ENCODE results near the gene HMHB1. TPM values are rescaled to one million over a fixed set of nuclear protein-coding genes. Genes with fewer than 3 reads are reported as not detected.

HMHB1 gene
- total RNA-seq: not detected
- not detected for polyA plus RNA-seq
- long read RNA-seq, donor 1: 0 reads
- long read RNA-seq, donor 2: 0 reads
- long read RNA-seq, donor 3: 0 reads
- long read RNA-seq, donor 4: 0 reads

DNA sequence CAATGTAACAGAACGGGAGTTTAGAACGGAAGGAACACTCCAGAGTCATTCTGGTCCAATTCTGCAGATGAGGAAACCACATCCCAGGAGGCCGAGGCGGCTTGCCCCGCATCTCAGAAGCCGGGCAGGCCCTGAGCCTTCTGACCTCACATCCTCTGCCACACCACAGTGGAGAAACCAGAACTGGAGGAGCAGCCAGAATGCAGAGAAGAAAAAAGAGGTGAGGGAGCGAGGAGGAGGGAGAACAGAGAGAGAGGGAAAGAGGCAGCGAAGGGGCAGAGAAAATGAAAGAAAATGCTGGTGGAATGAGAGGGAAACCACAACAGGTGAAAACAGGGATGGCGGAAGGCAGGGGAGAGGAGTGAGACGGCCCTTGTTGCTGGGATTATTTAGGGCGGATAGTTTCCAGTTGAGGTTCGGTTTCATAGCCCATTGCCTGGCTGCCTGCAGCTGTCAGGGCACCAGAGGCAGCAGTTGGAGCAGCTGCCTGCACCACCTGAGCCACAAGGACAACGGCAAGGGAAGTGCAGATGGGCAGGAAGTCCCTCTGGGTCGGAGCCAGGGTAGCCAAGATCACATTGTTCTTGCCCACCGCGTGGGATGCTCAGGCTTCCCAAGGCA is at the start of gene HMHB1:
Gene HMHB1, plus strand, starts transcription at position 77 of the 621 bp plus-strand sequence.
- Histone ChIP-seq H3K27ac (ENCODE audit: low read length) (no peak within 1 kb of the TSS), H3K9me3 (ENCODE audit: control insufficient read depth, low read length) (no peaks in the 10 kb centered on the region), H3K4me3 (ENCODE audit: low read length) (no peak within 1 kb of the TSS), H3K27me3 (ENCODE audit: control insufficient read depth, insufficient read depth) (no peaks in the 10 kb centered on the region), H3K4me1 (ENCODE audit: control insufficient read depth, insufficient read depth, low read length) (no peaks in the 10 kb centered on the region)
- intact Hi-C loops (cut with DNase I): no loop called here
- ATAC-seq: no peak
- 68% methylated on average over 16 of the region's 16 CpGs for WGBS
- DNase-seq: no peak

- Histone ChIP-seq H3K27ac (ENCODE audit: low read length) (no peak overlapping the region), H3K4me3 (ENCODE audit: low read length) (no peak overlapping the region), H3K4me1 (ENCODE audit: control insufficient read depth, insufficient read depth, low read length) (peaks cover 4% of the 10 kb centered on the region), H3K27me3 (ENCODE audit: control insufficient read depth, insufficient read depth) (no peaks in the 10 kb centered on the region), H3K9me3 (ENCODE audit: control insufficient read depth, low read length) (no peaks in the 10 kb centered on the region)
- DNase-seq (no peak), ATAC-seq (no peak)
- intact Hi-C loops (cut with DNase I): no loop called here
- 96% methylated on average over 5 of the region's 5 CpGs for WGBS
Observed at GRCh38 chr5:143762636-143763220, 49.2 kb upstream of the HMHB1 start.

DNA sequence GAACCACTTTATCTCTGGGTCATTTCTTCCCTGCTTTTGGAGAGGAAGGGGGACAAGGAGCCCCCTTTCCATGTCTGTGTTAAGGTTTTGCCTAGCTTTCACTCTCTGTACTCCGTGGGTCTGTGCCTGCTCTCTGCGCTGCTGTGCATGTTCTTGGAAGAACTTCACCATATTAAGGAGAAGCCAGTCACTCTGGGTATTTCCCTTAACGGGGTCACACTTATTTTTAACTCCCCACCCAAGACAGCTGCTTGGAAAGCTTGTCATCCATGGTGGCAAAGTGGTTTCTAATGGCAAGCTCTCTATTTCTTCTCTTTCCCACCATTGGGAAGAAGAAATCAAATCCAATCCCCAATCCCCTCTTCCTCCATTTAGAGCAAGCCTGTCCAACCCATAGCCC is 44.8 kb upstream of the HMHB1 start:
- intact Hi-C loops (cut with DNase I): no loop called here
- Histone ChIP-seq H3K4me3 (ENCODE audit: low read length) (no peak overlapping the region), H3K4me1 (ENCODE audit: control insufficient read depth, insufficient read depth, low read length) (no peaks in the 10 kb centered on the region), H3K27ac (ENCODE audit: low read length) (no peak overlapping the region), H3K9me3 (ENCODE audit: control insufficient read depth, low read length) (no peaks in the 10 kb centered on the region), H3K27me3 (ENCODE audit: control insufficient read depth, insufficient read depth) (no peaks in the 10 kb centered on the region)
- DNase-seq (no peak), ATAC-seq (no peak)
- WGBS: 90% methylated on average over 3 of the region's 3 CpGs

- DNase-seq: no peak
- Histone ChIP-seq H3K4me1 (ENCODE audit: control insufficient read depth, insufficient read depth, low read length) (no peaks in the 10 kb centered on the region), H3K9me3 (ENCODE audit: control insufficient read depth, low read length) (no peaks in the 10 kb centered on the region), H3K27me3 (ENCODE audit: control insufficient read depth, insufficient read depth) (no peaks in the 10 kb centered on the region), H3K27ac (ENCODE audit: low read length) (no peak overlapping the region), H3K4me3 (ENCODE audit: low read length) (no peak overlapping the region)
- WGBS: 76% methylated on average over 5 of the region's 5 CpGs
- intact Hi-C loops (cut with DNase I): no loop called here
- ATAC-seq: no peak
Observed at GRCh38 chr5:143769026-143769786, 42.8 kb upstream of the HMHB1 start.

DNA sequence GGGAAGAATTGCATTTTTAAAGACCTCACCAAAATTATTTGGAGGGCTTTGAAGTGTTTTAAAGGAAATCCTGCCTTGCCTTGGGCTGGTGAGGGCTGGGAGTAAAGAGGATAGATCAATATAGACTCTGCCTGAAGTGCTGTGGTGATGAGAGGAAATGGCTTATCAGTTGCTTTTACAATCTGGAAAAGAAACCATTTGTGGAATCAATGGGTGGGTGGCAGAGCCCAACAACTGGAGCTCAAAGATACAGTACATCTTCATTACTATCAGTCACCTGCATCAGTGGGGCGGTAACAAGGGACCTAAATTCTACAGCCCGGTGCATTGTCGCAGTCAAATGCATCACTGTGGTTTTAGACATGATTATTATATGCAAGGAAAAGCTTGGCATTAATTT is 41.5 kb upstream of the HMHB1 start:
- no peak overlapping the region for H3K27ac ChIP-seq (ENCODE audit: low read length)
- no peak for ATAC-seq
- no peaks in the 10 kb centered on the region for H3K9me3 ChIP-seq (ENCODE audit: control insufficient read depth, low read length)
- intact Hi-C loops (cut with DNase I): no loop called here
- no peak for DNase-seq
- H3K4me1 ChIP-seq (ENCODE audit: control insufficient read depth, insufficient read depth, low read length): no peaks in the 10 kb centered on the region
- no peaks in the 10 kb centered on the region for H3K27me3 ChIP-seq (ENCODE audit: control insufficient read depth, insufficient read depth)
- WGBS: 91% methylated on average over 3 of the region's 3 CpGs
- H3K4me3 ChIP-seq (ENCODE audit: low read length): no peak overlapping the region

DNA sequence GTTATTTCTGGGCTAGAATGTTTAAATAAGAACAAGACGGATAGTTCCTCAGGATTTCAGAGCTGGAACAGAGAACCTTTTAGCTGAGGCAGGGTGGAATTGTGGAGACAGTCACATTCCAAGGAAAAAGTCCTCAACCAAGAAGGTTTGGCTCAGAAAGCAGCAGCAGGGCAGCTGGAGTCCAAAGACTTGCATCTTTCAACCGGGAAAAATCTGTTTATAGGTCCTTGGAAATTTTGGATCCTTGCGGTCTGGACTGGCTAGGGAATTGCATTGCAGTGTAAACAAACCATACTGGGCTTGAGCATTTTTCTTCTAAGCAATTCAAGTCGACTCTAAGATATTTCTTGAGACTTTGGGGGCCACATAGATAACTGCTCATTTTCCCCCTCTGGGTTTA is 40.8 kb upstream of the HMHB1 start:
- no peak for ATAC-seq
- no peak for DNase-seq
- Histone ChIP-seq H3K4me1 (ENCODE audit: control insufficient read depth, insufficient read depth, low read length) (no peaks in the 10 kb centered on the region), H3K9me3 (ENCODE audit: control insufficient read depth, low read length) (no peaks in the 10 kb centered on the region), H3K27ac (ENCODE audit: low read length) (no peak overlapping the region), H3K27me3 (ENCODE audit: control insufficient read depth, insufficient read depth) (no peaks in the 10 kb centered on the region), H3K4me3 (ENCODE audit: low read length) (no peak overlapping the region)
- intact Hi-C loops (cut with DNase I): no loop called here
- WGBS: 47% methylated on average over 4 of the region's 4 CpGs

DNA sequence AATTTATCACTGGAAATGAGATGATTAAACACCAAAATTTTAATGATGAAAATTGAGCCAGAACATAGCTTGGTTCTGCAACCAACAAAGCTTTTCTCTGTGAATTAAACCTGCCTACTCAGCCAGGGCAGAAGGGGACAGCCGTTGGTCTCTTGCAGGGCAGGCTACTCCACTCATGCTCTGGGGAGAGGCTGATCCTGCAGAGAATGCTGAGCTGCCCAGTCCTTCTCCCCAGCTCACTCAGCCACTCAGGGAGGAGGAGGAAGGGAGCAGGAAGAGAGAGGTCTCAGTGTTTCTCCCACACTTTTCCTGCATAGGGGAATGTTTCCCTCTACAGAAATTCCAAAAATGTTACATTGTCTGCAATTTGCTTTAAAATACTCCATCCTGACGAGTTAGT is 40.4 kb upstream of the HMHB1 start:
- Histone ChIP-seq H3K27ac (ENCODE audit: low read length) (no peak overlapping the region), H3K27me3 (ENCODE audit: control insufficient read depth, insufficient read depth) (no peaks in the 10 kb centered on the region), H3K4me3 (ENCODE audit: low read length) (no peak overlapping the region), H3K9me3 (ENCODE audit: control insufficient read depth, low read length) (no peaks in the 10 kb centered on the region), H3K4me1 (ENCODE audit: control insufficient read depth, insufficient read depth, low read length) (no peaks in the 10 kb centered on the region)
- intact Hi-C loops (cut with DNase I): no loop called here
- DNase-seq (no peak), ATAC-seq (no peak)
- WGBS: 43% methylated on average over 2 of the region's 2 CpGs

GRCh38 chr5:143772621-143773020 is 39.3 kb upstream of the HMHB1 start:
- no peak overlapping the region for H3K27ac ChIP-seq (ENCODE audit: low read length)
- H3K27me3 ChIP-seq (ENCODE audit: control insufficient read depth, insufficient read depth): no peaks in the 10 kb centered on the region
- DNase-seq (no peak), ATAC-seq (no peak)
- H3K4me1 ChIP-seq (ENCODE audit: control insufficient read depth, insufficient read depth, low read length): no peaks in the 10 kb centered on the region
- intact Hi-C loops (cut with DNase I): no loop called here
- no peaks in the 10 kb centered on the region for H3K9me3 ChIP-seq (ENCODE audit: control insufficient read depth, low read length)
- H3K4me3 ChIP-seq (ENCODE audit: low read length): no peak overlapping the region
- 59% methylated on average over 1 of the region's 1 CpG for whole genome bisulfite sequencing

DNA sequence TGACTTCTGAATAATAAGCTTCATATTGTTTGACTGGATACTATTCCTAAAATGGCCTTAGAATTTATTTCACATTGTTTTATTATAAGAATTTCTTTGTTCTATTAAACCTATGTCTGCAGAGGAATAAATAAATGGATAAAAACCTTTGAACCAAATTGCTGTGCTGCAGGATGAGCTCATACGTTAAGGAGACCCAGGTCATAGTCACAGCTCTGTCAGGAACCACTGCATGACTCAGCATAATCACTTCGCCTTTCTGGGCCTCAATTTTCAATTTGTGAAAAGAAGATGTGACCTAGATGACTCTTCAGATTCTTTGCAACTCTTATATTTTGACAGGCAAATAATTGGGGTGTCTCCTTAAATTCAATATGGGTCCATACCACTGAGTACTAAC is 36.7 kb upstream of the HMHB1 start:
- Histone ChIP-seq H3K27me3 (ENCODE audit: control insufficient read depth, insufficient read depth) (no peaks in the 10 kb centered on the region), H3K4me3 (ENCODE audit: low read length) (no peak overlapping the region), H3K27ac (ENCODE audit: low read length) (no peak overlapping the region), H3K4me1 (ENCODE audit: control insufficient read depth, insufficient read depth, low read length) (no peaks in the 10 kb centered on the region), H3K9me3 (ENCODE audit: control insufficient read depth, low read length) (no peaks in the 10 kb centered on the region)
- intact Hi-C loops (cut with DNase I): no loop called here
- 75% methylated on average over 2 of the region's 2 CpGs for WGBS
- DNase-seq (no peak), ATAC-seq (no peak)

DNA sequence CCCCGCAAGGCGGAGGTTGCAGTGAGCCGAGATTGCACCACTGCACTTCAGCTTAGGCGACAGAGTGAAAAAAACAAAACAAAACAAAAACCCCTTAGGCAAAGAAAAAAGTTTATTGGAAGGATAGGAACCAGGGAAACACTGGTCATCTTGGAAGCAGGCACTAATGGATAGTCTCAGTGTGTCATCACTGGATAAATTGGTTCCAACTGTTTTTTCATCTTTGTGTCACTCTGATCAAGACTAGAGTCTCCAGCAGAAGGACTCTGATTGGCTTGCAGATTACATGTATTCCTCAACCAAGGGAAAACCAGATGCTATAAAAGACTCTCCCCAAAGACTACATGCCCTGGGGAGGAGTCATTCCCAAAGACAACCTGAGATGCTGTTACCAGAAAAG is 35.0 kb upstream of the HMHB1 start:
- no peaks in the 10 kb centered on the region for H3K27me3 ChIP-seq (ENCODE audit: control insufficient read depth, insufficient read depth)
- H3K27ac ChIP-seq (ENCODE audit: low read length): no peak overlapping the region
- H3K9me3 ChIP-seq (ENCODE audit: control insufficient read depth, low read length): no peaks in the 10 kb centered on the region
- no peaks in the 10 kb centered on the region for H3K4me1 ChIP-seq (ENCODE audit: control insufficient read depth, insufficient read depth, low read length)
- intact Hi-C loops (cut with DNase I): no loop called here
- no peak overlapping the region for H3K4me3 ChIP-seq (ENCODE audit: low read length)
- ATAC-seq (no peak), DNase-seq (no peak)
- 93% methylated on average over 4 of the region's 4 CpGs for WGBS

DNA sequence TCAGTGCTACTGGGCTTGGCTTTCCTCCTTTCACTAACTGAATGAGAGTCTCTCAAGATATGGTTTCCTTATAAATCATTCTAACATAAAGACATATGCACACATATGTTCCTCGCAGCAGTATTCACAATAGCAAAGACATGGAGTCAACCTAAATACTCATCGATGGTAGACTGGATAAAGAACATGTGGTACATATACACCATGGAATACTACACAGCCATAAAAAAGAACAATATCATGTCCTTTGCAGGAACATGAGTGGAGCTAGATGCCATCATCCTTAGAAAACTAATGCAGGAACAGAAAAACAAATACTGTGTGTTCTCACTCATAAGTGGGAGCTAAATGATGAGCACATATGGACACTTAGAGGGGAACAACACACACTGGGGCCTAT is 32.5 kb upstream of the HMHB1 start:
- Histone ChIP-seq H3K4me1 (ENCODE audit: control insufficient read depth, insufficient read depth, low read length) (peaks cover 2% of the 10 kb centered on the region), H3K4me3 (ENCODE audit: low read length) (no peak overlapping the region), H3K27ac (ENCODE audit: low read length) (no peak overlapping the region), H3K9me3 (ENCODE audit: control insufficient read depth, low read length) (no peaks in the 10 kb centered on the region), H3K27me3 (ENCODE audit: control insufficient read depth, insufficient read depth) (no peaks in the 10 kb centered on the region)
- intact Hi-C loops (cut with DNase I): no loop called here
- no peak for DNase-seq
- ATAC-seq: no peak
- 98% methylated on average over 2 of the region's 2 CpGs for WGBS

All from right cardiac atrium (tissue), 5 donors.